HuH-7.5 (cell line): Measurements from ENCODE around the gene ASTL.

Source experiments
- DNase-seq: peaks from one replicate; pipeline ENCODE4 v3.0.0; 2011; ENCODE audit warnings: low spot score

ASTL gene

GRCh38 chr2:96130483-96130882, 7.8 kb downstream of the ASTL start:
- DNase-seq: no peak

GRCh38 chr2:96129528-96130120, 8.7 kb downstream of the ASTL start:
- DNase-seq: no peak

- no peak for DNase-seq
Observed at GRCh38 chr2:96128456-96128855, 9.8 kb downstream of the ASTL start.

- DNase-seq: no peak
Observed at GRCh38 chr2:96124406-96125265, 13.7 kb downstream of the ASTL start.

GRCh38 chr2:96123936-96124335, 14.4 kb downstream of the ASTL start:
- DNase-seq: no peak

GRCh38 chr2:96123290-96123689, 15.0 kb downstream of the ASTL start:
- DNase-seq: no peak

GRCh38 chr2:96122391-96122790, 15.9 kb downstream of the ASTL start:
- DNase-seq: no peak

- DNase-seq: no peak
Observed at GRCh38 chr2:96121414-96121813, 16.9 kb downstream of the ASTL start.

GRCh38 chr2:96120991-96121390, 17.3 kb downstream of the ASTL start:
- no peak for DNase-seq

GRCh38 chr2:96120091-96120720, 18.1 kb downstream of the ASTL start:
- no peak for DNase-seq

- no peak for DNase-seq
Observed at GRCh38 chr2:96119389-96119751, 18.9 kb downstream of the ASTL start.

- DNase-seq: no peak
Observed at GRCh38 chr2:96118698-96119388, 19.5 kb downstream of the ASTL start.

- DNase-seq: peak; percentile 57
Observed at GRCh38 chr2:96117701-96118588, 20.4 kb downstream of the ASTL start.

- peak; percentile 94 for DNase-seq
Observed at GRCh38 chr2:96116879-96117533, 21.3 kb downstream of the ASTL start.

- peak; percentile 82 for DNase-seq
Observed at GRCh38 chr2:96116424-96116878, 21.9 kb downstream of the ASTL start, which contains the start of gene ADRA2B. Gene ADRA2B, minus strand, starts transcription at chr2:96116571. Its CDS starts 422 bp downstream, at chr2:96116149.

GRCh38 chr2:96115631-96116423, 22.5 kb downstream of the ASTL start:
- DNase-seq: no peak

GRCh38 chr2:96114903-96115581, 23.3 kb downstream of the ASTL start:
- DNase-seq: no peak

GRCh38 chr2:96114546-96114902, 23.8 kb downstream of the ASTL start:
- no peak for DNase-seq

GRCh38 chr2:96113951-96114350, 24.4 kb downstream of the ASTL start:
- DNase-seq: no peak

- no peak for DNase-seq
Observed at GRCh38 chr2:96113367-96113677, 25.0 kb downstream of the ASTL start.
